C4-2B (cell line): ENCODE data around the gene INSIG1.

ENCODE experiments used
- CTCF ChIP-seq: fragments of 450-650 bp; conservative IDR thresholded peaks from 2 replicates; pipeline ENCODE4 v1.5.1; 2017; ENCODE audit warnings: mild to moderate bottlenecking
- ZFX ChIP-seq: fragments of 450-650 bp; IDR thresholded peaks from 2 replicates; pipeline ENCODE4 v1.6.1; 2017

- no peak for TF ChIP-seq CTCF
- TF ChIP-seq ZFX = no peak
Measured at GRCh38 chr7:155282671-155283070, 15.0 kb upstream of the INSIG1 start.
